ENCODE results near the gene GOLPH3.
"Not testable (repeated sequence)": the region's sequence is repeated elsewhere in the genome, so short reads cannot be mapped to it uniquely, and the experiment has no call there.

GOLPH3 gene

DNA sequence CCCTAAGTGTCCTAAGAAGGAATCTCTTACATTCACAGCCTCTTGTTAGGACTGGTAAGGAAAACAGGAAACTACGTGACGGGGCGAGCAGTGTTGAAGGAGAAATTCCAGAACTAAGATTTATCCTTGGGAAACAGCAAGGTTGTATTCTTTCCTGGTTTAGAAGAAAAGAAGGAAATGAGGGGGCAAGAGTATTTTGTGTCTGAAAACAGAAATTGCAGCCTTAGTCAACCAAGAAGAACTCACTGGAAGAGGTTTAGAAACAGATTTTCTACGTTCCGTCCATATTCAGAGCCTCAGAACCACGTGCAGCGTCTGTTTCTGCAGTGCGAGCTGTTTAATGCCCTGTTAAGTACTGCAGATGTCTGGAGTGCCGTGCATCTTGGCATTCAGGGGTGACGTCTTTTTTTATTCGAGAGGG is 75.2 kb downstream of the GOLPH3 start:
- DNase-seq (ENCODE audit: low spot score), result no peak

DNA sequence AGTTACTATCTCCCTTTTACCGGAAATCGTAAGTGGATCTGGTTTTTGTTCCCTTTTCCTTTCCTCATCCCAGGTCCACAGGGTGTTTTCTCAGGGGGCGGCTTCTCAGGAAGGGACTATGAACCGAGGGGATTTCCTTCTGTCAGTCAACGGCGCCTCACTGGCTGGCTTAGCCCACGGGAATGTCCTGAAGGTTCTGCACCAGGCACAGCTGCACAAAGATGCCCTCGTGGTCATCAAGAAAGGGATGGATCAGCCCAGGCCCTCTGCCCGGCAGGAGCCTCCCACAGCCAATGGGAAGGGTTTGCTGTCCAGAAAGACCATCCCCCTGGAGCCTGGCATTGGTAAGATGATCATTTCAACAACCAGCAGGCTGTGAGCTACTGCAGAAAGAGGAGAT is 75.8 kb downstream of the GOLPH3 start:
- DNase-seq (ENCODE audit: low spot score), result no peak

DNA sequence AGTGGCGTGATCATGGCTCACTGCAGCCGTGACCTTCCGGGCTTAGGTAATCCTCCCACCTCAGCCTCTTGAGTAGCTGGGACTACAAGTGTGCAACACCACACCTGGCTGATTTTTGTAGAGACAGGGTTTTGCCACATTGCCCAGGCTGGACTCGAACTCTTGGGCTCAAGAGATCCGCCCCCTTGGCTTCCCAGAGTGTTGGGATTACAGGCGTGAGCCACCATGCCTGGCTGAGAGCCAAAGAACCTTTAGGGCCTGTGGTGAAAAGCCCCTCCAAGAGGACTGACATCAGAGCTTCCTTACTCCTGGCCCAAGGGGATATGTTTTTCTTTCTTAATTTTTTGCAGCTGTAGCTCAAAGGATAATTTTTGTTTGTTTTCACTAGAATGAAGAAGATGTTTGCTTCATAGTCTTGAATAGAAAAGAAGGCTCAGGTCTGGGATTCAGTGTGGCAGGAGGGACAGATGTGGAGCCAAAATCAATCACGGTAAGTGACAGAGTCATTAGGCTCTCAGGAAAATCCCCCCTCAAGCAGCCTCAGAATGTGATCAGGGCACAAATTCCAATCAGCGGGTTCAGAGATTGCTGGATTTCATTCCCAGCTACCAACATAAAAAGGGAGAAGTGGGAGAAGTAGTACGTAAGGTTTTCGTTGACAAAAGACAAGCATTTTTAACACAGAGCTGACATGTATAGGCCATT is 77.1 kb downstream of the GOLPH3 start:
- DNase-seq (ENCODE audit: low spot score), result no peak

DNA sequence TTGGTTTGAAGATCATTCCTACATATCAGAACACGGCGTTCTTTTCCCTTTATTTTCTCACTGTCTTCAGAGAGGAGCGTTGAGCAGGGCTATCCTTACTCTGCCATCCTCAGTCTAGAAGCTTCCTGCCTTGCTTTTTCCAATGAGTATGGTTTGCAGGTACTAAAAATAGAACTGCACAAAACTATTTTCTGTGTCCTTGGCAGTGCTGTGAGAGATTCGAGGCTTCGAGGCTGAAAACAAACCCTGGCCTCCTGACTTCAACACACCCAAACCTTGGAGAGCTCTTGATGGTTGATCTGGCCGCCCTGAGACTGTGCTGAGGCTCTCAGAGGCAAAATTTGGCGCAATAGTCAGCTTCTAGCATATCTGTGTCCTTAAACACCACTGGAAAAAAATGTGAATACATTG is 78.9 kb downstream of the GOLPH3 start:
- DNase-seq (ENCODE audit: low spot score), result no peak

DNA sequence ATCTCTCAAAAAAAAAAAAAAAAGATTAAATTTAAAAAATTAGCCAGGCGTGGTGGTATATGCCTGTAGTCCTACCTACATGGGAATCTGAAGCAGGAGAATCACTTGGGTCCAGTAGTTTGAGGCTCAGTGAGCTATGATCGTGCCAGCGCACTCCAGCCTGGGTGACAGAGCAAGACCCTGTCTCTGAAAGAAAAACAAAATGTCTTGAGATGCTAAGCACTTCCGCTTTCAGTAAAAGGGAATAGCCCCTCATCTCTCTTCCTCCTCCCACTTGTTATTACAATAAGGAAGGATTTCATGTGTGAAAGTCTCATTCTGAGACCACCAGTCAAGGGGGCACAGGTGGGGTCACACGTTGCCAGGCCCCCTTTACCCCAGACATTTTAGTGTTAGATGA is 79.4 kb downstream of the GOLPH3 start:
- DNase-seq (ENCODE audit: low spot score), result no peak

DNA sequence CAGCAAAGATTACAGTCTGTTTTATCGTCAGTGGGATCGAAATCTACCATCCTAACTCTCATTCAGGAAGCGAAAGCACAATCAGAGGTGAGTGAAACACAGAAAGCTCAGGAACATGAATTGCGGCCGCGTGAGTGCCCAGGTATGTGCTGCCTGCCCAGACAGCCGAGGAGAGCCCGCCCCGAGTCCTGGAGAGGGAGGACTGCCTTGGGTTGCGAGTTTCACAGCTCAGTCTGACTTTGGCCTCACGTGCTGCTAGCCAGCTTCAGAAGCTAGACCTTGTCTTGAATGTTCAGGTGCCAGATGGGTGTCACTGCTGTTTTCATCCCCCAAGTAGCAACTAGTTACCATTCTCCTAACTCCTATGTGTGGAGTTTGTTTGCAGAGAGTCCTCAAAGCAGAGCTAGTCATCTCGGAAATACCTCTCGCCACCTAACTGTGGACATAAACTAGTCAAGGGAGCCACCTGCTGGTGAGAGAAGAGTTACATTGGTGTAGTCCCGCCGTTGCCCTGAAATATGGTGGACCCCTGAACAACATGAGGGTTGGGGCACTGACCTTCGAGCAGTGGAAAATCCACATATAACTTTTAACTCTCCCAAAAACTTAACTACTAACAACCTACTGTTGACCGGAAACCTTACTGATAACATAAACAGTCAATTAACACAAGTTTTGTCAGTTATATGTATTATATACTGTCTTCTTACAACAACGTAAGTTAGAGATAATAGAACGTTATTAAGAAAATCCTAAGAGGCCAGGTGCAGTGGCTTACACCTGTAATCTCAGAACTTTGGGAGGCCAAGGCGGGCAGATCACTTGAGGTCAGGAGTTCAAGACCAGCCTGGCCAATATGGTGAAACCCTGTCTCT is 80.9 kb downstream of the GOLPH3 start:
- peak; percentile 77 for DNase-seq (ENCODE audit: low spot score)

DNA sequence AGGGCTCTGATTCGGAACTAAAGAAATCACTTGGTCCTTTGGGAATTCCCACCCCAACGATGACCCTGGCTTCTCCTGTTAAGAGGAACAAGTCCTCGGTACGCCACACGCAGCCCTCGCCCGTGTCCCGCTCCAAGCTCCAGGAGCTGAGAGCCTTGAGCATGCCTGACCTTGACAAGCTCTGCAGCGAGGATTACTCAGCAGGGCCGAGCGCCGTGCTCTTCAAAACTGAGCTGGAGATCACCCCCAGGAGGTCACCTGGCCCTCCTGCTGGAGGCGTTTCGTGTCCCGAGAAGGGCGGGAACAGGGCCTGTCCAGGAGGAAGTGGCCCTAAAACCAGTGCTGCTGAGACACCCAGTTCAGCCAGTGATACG is 83.4 kb downstream of the GOLPH3 start:
- no peak for DNase-seq (ENCODE audit: low spot score)

DNA sequence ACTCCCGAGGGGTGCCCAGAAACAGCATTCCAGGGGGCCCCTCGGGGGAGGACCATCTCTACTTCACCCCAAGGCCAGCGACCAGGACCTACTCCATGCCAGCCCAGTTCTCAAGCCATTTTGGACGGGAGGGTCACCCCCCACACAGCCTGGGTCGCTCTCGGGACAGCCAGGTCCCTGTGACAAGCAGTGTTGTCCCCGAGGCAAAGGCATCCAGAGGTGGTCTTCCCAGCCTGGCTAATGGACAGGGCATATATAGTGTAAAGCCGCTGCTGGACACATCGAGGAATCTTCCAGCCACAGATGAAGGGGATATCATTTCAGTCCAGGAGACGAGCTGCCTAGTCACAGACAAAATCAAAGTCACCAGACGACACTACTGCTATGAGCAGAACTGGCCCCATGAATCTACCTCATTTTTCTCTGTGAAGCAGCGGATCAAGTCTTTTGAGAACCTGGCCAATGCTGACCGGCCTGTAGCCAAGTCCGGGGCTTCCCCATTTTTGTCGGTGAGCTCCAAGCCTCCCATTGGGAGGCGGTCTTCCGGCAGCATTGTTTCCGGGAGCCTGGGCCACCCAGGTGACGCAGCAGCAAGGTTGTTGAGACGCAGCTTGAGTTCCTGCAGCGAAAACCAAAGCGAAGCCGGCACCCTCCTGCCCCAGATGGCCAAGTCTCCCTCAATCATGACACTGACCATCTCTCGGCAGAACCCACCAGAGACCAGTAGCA is 83.9 kb downstream of the GOLPH3 start:
- DNase-seq (ENCODE audit: low spot score), result no peak

DNA sequence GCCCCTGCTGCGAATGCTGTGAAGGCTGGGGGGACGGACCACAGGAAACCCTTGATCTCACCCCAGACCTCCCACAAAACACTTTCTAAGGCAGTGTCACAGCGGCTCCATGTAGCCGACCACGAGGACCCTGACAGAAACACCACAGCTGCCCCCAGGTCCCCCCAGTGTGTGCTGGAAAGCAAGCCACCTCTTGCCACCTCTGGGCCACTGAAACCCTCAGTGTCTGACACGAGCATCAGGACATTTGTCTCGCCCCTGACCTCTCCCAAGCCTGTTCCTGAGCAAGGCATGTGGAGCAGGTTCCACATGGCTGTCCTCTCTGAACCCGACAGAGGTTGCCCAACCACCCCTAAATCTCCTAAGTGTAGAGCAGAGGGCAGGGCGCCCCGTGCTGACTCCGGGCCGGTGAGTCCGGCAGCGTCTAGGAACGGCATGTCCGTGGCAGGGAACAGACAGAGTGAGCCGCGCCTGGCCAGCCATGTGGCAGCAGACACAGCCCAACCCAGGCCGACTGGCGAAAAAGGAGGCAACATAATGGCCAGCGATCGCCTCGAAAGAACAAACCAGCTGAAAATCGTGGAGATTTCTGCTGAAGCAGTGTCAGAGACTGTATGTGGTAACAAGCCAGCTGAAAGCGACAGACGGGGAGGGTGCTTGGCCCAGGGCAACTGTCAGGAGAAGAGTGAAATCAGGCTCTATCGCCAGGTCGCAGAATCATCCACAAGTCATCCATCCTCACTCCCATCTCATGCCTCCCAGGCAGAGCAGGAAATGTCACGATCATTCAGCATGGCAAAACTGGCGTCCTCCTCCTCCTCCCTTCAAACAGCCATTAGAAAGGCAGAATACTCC is 84.7 kb downstream of the GOLPH3 start:
- DNase-seq (ENCODE audit: low spot score), result no peak

DNA sequence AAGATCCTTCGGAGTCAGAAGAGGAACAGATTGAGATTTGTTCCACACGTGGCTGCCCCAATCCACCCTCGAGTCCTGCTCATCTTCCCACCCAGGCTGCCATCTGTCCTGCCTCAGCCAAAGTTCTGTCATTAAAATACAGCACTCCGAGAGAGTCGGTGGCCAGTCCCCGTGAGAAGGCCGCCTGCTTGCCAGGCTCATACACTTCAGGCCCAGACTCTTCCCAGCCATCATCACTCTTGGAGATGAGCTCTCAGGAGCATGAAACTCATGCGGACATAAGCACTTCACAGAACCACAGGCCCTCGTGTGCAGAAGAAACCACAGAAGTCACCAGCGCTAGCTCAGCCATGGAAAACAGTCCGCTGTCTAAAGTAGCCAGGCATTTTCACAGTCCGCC is 85.9 kb downstream of the GOLPH3 start:
- no peak for DNase-seq (ENCODE audit: low spot score)

DNA sequence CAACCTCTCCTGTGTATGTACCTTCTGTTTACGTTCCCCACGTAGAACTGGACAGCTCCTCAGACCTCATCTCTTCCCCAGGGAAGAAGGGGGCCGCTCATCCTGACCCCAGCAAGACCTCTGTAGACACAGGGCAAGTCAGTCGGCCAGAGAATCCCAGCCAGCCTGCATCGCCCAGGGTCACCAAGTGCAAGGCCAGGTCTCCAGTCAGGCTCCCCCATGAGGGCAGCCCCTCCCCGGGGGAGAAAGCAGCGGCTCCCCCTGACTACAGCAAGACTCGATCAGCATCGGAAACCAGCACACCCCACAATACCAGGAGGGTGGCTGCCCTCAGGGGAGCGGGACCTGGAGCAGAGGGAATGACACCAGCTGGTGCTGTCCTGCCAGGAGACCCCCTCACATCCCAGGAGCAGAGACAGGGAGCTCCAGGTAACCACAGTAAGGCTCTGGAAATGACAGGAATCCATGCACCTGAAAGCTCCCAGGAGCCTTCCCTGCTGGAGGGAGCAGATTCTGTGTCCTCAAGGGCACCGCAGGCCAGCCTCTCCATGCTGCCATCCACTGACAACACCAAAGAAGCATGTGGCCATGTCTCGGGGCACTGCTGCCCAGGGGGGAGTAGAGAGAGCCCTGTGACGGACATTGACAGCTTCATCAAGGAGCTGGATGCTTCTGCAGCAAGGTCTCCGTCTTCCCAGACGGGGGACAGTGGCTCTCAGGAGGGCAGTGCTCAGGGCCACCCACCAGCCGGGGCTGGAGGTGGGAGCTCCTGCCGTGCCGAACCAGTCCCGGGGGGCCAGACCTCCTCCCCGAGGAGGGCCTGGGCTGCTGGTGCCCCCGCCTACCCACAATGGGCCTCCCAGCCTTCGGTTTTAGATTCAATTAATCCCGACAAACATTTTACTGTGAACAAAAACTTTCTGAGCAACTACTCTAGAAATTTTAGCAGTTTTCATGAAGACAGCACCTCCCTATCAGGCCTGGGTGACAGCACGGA is 86.7 kb downstream of the GOLPH3 start:
- no peak for DNase-seq (ENCODE audit: low spot score)

DNA sequence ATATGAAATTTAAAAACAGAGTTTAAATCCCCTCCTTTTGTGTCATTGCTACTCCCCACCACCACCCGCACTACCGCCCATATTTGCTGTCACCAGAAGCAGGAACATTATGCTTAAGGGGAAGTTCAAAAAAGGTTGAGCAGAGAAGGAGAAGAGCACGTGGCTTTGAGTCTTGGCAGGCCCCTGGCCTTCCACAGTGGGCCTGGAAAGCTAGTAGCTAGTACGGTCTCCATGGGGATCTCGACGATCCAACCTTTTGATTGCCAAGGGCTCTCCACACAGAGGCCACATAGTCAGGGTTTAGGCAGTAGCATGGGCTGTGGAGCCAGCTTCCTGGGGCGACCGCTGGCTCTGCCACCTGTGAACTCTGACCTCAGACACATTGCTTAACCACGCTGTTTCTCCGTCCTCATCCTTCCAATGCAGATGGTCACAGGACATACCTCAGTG is 90.1 kb downstream of the GOLPH3 start:
- no peak for DNase-seq (ENCODE audit: low spot score)

DNA sequence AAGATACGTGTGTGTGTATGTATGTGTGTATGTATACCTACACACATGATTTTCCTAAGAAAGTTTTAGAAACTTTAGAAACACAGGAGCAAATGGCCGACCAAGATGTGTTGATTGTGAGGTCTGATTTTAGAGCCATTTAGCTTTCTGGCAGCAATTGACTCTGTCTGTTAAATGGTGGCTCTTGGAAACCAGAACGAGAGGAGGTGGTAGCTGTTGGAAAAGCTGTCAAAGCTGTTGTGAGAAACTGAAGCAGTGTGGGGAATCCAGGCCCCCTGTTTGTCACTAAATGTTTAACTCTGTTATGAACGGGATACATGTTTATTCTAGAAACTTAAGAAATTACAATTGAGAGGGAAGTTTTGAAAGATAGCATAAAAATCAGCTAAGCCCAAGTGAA is 91.4 kb downstream of the GOLPH3 start:
- no peak for DNase-seq (ENCODE audit: low spot score)

DNA sequence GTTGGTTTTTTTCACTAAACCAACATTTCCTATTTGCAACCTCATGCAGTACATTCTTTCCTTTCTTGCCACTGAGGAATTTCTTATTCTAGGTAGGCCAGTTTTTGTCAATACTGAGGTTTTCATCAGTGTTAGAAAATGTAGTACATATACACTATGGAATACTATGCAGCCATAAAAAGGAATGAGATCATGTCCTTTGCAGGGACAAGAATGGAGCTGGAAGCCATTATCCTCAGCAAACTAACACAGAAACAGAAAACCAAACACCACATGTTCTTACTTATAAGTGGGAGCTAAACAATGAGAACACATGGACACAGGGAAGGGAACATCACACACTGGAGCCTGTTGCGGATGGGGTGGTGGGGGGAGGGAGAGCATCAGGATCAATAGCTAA is 93.6 kb downstream of the GOLPH3 start:
- DNase-seq (ENCODE audit: low spot score), result not testable (repeated sequence)

DNA sequence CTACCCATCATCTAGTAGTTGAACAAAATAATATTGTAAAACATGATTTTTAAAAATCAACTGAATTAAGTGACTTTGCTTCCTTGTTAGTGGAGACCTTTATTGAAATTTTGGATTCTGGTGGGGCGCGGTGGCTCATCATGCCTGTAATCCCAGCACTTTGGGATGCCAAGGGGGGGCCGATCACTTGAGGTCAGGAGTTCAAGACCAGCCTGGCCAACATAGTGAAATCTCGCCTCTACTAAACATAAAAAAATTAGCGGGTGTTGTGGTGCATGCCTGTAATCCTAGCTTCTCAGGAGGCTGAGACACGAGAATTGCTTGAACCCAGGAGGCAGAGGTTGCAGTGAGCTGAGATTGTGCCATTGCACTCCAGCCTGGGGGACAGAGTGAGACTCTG is 95.3 kb downstream of the GOLPH3 start:
- DNase-seq (ENCODE audit: low spot score), result not testable (repeated sequence)

DNA sequence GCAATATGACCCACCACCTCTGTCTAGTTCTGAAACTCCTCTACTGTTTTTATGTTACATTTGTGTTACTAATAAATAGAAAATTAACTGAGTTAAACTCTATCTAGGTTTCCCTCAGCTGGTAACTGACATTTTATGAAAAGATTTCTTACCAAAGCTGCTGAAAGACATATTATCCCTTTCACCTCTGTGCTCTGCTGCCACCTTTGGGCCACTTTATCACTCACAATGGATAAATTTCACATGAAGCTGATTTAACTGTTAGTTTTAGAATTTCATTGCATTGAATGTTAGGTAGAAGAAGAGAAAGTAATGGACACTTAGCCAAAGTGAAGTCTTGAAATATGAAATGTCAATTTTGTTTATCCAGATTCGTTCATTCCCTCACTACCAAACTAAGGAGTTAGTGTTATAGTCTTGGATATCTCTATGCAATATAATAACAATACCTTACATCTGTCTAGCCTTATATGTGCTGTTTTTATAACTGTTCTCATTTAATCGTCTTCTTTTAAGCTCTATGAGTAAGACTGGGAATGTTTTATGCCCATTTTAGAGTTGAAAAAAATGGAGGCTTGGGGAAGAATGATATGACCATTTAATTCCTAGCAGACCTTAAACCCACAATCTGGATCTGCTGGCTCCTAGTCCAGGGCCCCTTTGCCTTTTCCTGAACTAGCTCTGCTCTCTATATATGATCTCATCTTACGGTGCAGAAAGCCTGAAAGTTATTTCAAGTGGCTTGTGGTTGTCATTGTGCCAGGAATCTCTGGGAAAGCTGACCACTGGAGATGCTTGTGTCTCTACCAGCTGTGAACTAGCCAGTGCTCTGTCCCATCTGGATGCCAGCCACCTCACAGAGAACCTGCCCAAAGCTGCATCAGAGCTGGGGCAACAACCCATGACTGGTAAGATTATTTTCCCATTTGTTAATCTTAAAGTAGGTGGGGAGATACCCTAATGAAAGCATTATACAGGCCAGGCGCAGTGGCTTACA is 97.1 kb downstream of the GOLPH3 start:
- peak; percentile 48 for DNase-seq (ENCODE audit: low spot score)

All from activated CD4-positive, alpha-beta T cell treated with anti-CD3 and anti-CD28 coated beads, Interleukin-2, Interleukin-4, amounts not matched to agents 100 ng/mL and 50 ng/mL, durations not matched to agents 16 hours and 8 hours (primary cell).